CD4-positive, alpha-beta T cell treated with Interleukin-12 subunit alpha and Interleukin-12 subunit beta, for 1 hour (primary cell): ENCODE results near the gene RCHY1.
"Not testable (repeated sequence)": the region's sequence is repeated elsewhere in the genome, so short reads cannot be mapped to it uniquely, and the experiment has no call there.

Source experiments
- DNase-seq: peaks from one replicate; pipeline ENCODE4 v3.0.0-alpha.2; 2020

The RCHY1 gene

GRCh38 chr4:75514131-75514948 lies at the start of gene RCHY1, which contains the start of gene THAP6:
RCHY1 (minus strand) TSS chr4:75514403; CDS start chr4:75514286, 117 bp downstream.
THAP6 (plus strand) TSS chr4:75514473; CDS start chr4:75515453, 980 bp downstream.
- DNase-seq: peak; percentile 90

DNA sequence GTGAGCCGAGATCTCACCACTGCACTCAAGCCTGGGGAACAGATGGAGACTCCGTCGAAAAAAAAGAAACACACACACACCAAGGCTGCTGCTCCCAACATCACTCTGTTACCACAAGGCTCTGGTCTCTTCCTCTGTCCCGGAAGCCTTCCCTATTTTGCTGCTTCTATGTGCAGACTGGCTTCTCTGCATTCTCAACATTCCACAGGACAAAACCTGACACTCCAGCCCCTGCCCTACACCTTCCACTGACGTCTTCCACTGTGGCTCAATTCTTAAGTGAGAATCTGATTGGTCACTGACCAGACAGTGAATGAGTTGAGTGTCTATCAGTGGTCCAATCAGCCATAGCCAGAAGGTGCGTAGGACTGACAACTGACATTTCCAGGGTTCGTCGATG lies 47.6 kb upstream of the RCHY1 start:
- no peak for DNase-seq

DNA sequence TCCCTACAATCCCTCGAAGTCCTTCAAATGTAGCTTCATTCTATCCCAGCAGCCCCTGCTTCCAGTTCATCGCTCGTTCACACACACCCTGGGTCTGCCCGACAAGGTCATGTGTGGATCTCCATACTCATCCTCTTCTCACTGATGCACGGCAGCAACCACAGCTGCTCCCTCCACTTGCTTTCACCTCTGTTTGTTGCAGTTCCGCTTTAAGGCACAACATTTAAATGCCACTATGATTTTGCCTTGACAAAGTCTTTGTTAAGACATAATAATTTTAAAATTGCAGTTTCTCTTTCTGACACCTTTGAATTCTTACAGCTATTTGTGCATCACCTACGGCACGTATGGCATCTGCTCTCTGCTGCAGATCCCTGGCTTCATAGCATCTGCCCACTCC lies 43.5 kb upstream of the RCHY1 start:
- no peak for DNase-seq

DNA sequence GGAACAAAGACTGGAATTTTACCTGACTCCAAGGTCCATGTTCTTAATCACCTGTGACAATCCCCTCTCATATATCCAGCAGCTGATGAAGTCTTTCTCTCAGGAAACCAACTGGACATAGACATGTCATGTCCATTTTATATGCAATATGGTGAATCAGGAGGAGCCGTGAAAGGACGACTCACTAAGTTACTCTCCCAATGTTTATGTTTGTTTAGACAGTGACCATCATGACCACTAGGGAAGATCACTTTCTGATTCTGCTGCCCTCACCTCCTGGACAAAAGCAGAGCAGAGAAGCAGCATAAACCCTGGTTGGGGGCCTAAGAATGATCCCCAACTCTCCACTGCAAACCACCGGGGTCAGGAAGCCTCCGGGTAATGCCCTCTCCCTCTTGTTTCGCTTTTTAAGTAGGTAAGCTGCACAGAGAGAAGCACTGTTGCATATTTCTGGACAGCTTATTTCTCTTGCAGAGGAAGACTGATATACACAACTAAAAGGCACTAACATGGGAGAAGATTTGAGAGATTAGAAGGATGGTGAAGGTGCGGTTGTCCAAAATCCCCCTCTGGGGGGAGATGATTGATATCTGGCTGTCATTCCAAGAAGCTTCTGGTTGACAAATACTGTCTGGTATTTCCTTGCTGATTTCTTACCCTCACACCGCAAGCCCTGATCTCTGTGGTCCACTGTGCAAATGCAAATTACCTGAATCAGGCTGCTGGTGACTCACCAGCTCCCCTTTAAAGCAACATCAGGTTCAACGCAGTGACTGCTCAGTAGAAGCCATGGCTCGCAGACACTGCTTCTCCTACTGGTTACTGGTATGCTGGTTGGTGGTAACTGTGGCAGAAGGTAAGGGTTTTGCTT lies 41.3 kb upstream of the RCHY1 start, which contains the start of gene ODAPH:
Gene ODAPH (plus strand): TSS at position 773 of the 871 bp plus-strand sequence. CDS start 17 bp downstream, at position 790.
- DNase-seq: peak; percentile 3

DNA sequence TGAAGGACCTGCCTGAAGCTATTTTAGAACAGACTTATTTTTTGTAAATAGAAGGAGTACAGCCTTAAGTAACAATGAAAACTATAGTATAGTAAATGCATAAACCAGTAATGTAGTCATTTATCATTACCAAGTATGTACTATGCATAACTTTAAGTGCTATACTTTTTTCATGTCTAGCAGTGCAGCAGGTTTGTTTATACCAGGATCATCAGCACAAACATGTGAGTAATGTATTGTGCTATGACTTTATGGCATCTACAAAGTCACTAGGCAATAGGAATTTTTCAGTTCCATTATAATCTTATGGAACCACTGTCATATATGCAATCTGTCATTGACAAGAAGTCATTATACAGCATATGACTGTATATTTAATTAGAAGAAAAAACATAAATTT lies 38.2 kb upstream of the RCHY1 start:
- no peak for DNase-seq

GRCh38 chr4:75549019-75549418 lies 34.8 kb upstream of the RCHY1 start:
- DNase-seq: no peak

GRCh38 chr4:75547647-75548387 lies 33.6 kb upstream of the RCHY1 start:
- no peak for DNase-seq

GRCh38 chr4:75545526-75545925 lies 31.3 kb upstream of the RCHY1 start:
- DNase-seq: no peak

GRCh38 chr4:75544870-75545269 lies 30.7 kb upstream of the RCHY1 start:
- no peak for DNase-seq

DNA sequence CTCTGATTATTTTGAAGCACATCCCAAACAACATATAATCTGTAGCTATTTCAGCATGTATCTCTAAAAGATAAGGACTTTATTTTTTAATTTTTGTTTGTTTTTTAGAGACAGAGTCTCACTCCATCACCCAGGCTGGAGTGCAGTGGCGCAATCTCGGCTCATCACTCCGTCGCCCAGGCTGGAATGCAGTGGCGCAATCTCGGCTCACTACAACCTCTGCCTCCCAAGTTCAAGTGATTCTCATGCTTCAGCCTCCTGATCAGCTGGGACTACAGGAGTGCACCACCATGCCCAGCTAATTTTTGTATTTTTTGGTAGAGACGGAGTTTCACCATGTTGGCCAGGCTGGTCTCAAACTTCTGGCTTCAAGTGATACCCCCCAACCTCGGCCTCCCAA lies 30.0 kb upstream of the RCHY1 start:
- DNase-seq: not testable (repeated sequence)

DNA sequence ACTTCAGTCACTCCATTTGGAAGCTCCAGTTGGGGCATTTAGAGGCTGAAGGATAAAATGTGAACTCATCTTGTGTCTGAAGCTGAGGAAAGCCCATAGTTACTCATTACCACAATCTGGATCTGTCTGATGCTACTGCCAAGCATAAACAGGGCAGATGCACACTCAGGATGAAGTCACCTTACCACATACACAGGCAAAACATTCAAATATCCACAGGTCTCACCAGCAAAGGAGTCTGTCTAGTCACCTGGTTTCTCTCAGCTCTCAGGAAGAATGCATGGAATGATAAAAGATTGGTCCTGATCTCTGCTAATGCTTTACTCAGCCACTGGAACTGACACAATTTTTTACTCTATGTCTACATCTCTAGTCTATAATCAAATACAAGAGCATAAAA lies 28.6 kb upstream of the RCHY1 start:
- no peak for DNase-seq

DNA sequence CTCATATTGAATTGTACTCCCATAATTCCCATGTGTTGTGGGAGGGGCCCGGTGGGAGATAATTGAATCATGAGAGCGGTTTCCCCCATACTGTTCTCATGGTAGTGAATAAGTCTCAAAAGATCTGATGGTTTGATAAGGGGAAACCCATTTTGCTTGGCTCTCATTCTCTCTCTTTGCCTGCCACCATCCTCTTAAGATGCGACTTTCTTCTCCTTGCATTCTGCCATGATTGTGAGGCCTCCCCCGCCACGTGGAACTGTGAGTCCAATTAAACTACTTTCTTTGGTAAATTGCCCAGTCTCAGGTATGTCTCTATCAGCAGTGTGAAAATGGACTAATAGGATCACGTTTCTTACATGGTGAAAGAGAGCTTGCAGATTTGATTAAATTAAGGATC lies 23.1 kb upstream of the RCHY1 start:
- DNase-seq: not testable (repeated sequence)

GRCh38 chr4:75533926-75534325 lies 19.7 kb upstream of the RCHY1 start:
- not testable (repeated sequence) for DNase-seq

GRCh38 chr4:75533339-75533887 lies 19.2 kb upstream of the RCHY1 start:
- DNase-seq: not testable (repeated sequence)

DNA sequence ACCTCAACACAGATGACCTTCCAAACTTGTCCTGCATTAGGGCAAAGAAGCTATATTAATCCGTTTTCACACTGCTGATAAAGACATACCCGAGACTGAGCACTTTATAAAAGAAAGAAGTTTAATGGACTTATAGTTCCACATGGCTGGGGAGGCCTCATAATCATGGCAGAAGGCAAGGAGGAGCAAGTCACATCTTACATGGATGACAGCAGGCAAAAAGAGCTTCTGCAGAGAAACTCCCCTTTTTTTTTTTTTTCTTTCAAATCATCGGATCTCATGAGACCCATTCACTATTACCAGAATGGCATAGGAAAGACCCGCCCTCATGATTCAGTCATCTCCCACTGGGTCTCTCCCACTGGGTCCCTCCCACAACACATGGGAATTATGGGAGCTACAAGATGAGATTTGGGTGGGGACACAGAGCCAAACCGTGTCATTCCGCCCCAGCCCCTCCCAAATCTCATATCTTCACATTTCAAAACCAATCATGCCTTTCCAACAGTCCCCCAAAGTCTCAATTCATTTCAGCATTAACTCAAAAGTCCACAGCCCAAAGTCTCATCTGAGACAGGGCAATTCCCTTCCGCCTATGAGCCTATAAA lies 17.4 kb upstream of the RCHY1 start:
- not testable (repeated sequence) for DNase-seq

- DNase-seq: no peak
These were observed 16.5 kb upstream of the RCHY1 start for GRCh38 chr4:75530556-75531322.

DNA sequence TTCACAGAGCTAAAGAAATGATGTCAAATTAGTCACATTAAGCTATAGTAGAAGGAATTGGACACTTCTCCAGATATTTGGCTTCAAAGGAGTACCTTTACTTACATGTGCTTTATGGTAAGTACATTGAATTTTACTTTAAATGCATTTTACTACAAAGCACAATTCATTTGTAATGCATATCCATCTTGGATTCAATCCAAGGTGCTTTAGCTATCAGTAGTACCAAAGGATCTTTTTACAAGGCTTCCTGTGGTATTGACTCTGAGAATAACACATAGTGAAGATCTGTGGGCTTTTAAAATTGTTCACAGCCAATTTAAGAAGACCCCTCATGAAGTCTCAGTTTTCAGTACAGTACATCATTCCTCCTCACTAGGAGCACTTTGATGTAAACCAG lies 13.3 kb upstream of the RCHY1 start:
- DNase-seq: no peak

- DNase-seq: no peak
These were observed 11.7 kb upstream of the RCHY1 start for GRCh38 chr4:75525910-75526309.

DNA sequence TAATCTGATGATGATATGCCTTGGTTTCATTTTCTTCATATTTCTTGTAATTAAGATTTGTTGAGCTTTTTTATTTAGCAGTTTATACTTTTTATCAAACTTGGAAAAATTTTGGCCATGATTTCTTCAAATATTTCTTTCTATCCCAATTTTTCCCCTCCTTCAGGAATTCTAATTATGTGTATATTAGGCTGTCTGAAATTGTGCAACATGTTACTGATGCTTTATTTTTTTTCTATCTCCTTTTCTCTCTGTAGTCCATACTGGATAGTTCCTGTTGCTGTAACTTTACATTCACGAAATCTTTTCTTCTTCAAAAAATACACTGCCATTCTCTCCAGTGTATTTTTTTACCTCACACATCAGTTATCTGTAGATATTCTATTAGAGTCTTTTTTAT lies 10.9 kb upstream of the RCHY1 start:
- DNase-seq: no peak

- DNase-seq: not testable (repeated sequence)
These were observed 5.2 kb upstream of the RCHY1 start for GRCh38 chr4:75519452-75519851.

- DNase-seq: no peak
These were observed 1.9 kb upstream of the RCHY1 start for GRCh38 chr4:75516144-75516543.
